ENCODE measurements around the gene RNF11.
A peak's percentile ranks its signal among the peaks of the same experiment; 100 is the strongest.

DNA sequence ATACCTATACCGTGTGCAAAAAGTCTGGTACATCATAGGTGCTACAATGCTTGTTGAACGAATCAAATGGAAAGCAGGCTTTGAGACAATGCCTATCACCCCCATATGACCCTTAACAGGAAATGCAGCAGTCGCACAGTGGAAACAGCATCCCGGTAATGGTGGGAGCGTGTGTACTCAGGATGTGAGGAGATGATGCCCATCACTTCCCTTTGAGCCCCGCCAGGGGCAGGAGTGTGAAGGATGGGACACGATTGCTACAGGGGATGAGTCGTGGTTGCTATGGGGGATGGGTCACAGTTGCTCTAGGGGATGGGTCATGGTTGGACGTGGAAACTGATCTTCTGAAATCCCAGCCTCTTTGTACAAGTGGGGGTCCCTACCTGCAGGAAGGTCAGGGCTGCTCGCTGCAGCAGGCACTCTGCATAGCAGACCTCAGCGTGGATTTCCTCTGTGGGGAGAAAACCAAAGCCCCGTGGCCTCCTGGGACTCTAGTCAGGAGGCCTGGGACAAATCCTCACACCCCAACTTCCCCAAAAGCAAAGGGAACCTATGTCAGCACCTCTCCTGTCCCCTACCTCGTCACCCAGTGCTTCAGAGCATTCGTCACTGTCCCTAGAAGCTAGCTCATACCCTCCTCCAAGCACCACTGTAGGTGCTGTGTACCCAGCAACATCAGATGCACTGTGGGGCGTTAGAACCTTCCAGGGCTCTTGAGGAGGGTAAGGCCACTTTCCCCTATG lies 75.0 kb downstream of the RNF11 start:
- TF ChIP-seq CTCF (IDR thresholded peaks at IDR 0.05; ENCODE audit: control extremely low read depth in 1 of 3, insufficient read depth in 1 of 3, low read depth in 1 of 3, low read length in 3 of 3), result peak in 1 of 3 experiments; percentile 4; a peak in 1 of 4 replicates
- no peak for TF ChIP-seq EZH2 (IDR thresholded peaks at IDR 0.05; ENCODE audit: low read depth, low read length, severe bottlenecking)
- TF ChIP-seq POLR2A (IDR thresholded peaks at IDR 0.05; ENCODE audit: control extremely low read depth in 1 of 2, low read depth in 2 of 2, low read length in 2 of 2), result no peak
- no peak for TF ChIP-seq RNF2 (IDR thresholded peaks at IDR 0.05; ENCODE audit: borderline replicate concordance, low read depth, low read length, missing control alignments, poor library complexity, severe bottlenecking)
- TF ChIP-seq JUN (IDR thresholded peaks at IDR 0.05; ENCODE audit: low read depth, low read length), result no peak
- no peak for TF ChIP-seq CHD2 (IDR thresholded peaks at IDR 0.05; ENCODE audit: low read length)
- no peak for TF ChIP-seq CEBPB (IDR thresholded peaks at IDR 0.05; ENCODE audit: low read depth, low read length)
- TF ChIP-seq SP2 (IDR thresholded peaks at IDR 0.05; ENCODE audit: low read length), result no peak
- no peak for TF ChIP-seq RXRA (IDR thresholded peaks at IDR 0.05; ENCODE audit: insufficient read depth, low read depth, low read length)
- TF ChIP-seq, protein P1, sequence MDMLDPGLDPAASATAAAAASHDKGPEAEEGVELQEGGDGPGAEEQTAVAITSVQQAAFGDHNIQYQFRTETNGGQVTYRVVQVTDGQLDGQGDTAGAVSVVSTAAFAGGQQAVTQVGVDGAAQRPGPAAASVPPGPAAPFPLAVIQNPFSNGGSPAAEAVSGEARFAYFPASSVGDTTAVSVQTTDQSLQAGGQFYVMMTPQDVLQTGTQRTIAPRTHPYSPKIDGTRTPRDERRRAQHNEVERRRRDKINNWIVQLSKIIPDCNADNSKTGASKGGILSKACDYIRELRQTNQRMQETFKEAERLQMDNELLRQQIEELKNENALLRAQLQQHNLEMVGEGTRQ (IDR thresholded peaks at IDR 0.05; ENCODE audit: low read length), result no peak
- TF ChIP-seq ZNF274 (IDR thresholded peaks at IDR 0.05; ENCODE audit: borderline replicate concordance, extremely low read depth, low read length), result no peak
- no peak for TF ChIP-seq SP1 (IDR thresholded peaks at IDR 0.05; ENCODE audit: low read depth, low read length)
